ENCODE results near the gene IGFBP5. TPM values are rescaled to one million over a fixed set of nuclear protein-coding genes. Genes with fewer than 3 reads are reported as not detected.

IGFBP5 gene
- total RNA-seq, 1 donor from 2014 or later: 415 TPM

GRCh38 chr2:216636551-216637450 is 58.5 kb downstream of the IGFBP5 start:
- H3K9me3 Mint-ChIP-seq: no peaks in the 10 kb centered on the region
- H3K36me3 Mint-ChIP-seq: peaks cover 14% of the 10 kb centered on the region
- no peaks in the 10 kb centered on the region for H3K27me3 Mint-ChIP-seq (ENCODE audit: low read depth)
- peaks cover 46% of the 10 kb centered on the region for H3K4me1 Mint-ChIP-seq
- TF ChIP-seq CTCF (IDR thresholded peaks at IDR 0.05; ENCODE audit: unreplicated experiment): no peak
- peak in 1 of 2 experiments; percentile 62 for DNase-seq (ENCODE audit: low spot score in 2 of 2, unreplicated experiment in 2 of 2)
- peak overlapping the region; percentile 86 for H3K27ac Mint-ChIP-seq
- peak overlapping the region; percentile 95 for H3K4me3 Mint-ChIP-seq

GRCh38 chr2:216635701-216636550 is 59.4 kb downstream of the IGFBP5 start:
- H3K4me3 Mint-ChIP-seq: peak overlapping the region; percentile 95
- peaks cover 46% of the 10 kb centered on the region for H3K4me1 Mint-ChIP-seq
- TF ChIP-seq CTCF (IDR thresholded peaks at IDR 0.05; ENCODE audit: unreplicated experiment): no peak
- no peaks in the 10 kb centered on the region for H3K9me3 Mint-ChIP-seq
- DNase-seq (ENCODE audit: low spot score in 2 of 2, unreplicated experiment in 2 of 2): no peak
- peaks cover 14% of the 10 kb centered on the region for H3K36me3 Mint-ChIP-seq
- H3K27ac Mint-ChIP-seq: peak overlapping the region; percentile 85
- H3K27me3 Mint-ChIP-seq (ENCODE audit: low read depth): no peaks in the 10 kb centered on the region

GRCh38 chr2:216635171-216635570 is 60.2 kb downstream of the IGFBP5 start:
- no peak for DNase-seq (ENCODE audit: low spot score in 2 of 2, unreplicated experiment in 2 of 2)
- Mint-ChIP-seq H3K4me1 (peaks cover 46% of the 10 kb centered on the region), H3K9me3 (no peaks in the 10 kb centered on the region), H3K4me3 (peak overlapping the region; percentile 95), H3K27ac (peak overlapping the region; percentile 85), H3K27me3 (ENCODE audit: low read depth) (no peaks in the 10 kb centered on the region), H3K36me3 (peaks cover 10% of the 10 kb centered on the region)
- no peak for TF ChIP-seq CTCF (IDR thresholded peaks at IDR 0.05; ENCODE audit: unreplicated experiment)

- DNase-seq (ENCODE audit: low spot score in 2 of 2, unreplicated experiment in 2 of 2): no peak
- Mint-ChIP-seq H3K27ac (peak overlapping the region; percentile 85), H3K9me3 (no peaks in the 10 kb centered on the region), H3K27me3 (ENCODE audit: low read depth) (no peaks in the 10 kb centered on the region), H3K4me1 (peaks cover 46% of the 10 kb centered on the region), H3K36me3 (peaks cover 6% of the 10 kb centered on the region), H3K4me3 (peak overlapping the region; percentile 95)
- no peak for TF ChIP-seq CTCF (IDR thresholded peaks at IDR 0.05; ENCODE audit: unreplicated experiment)
Observed at GRCh38 chr2:216634370-216635148, 60.8 kb downstream of the IGFBP5 start.

Data from mesothelial cell of epicardium (in vitro differentiated cells).